Measurements from ENCODE around the gene RHO.

RHO gene

DNA sequence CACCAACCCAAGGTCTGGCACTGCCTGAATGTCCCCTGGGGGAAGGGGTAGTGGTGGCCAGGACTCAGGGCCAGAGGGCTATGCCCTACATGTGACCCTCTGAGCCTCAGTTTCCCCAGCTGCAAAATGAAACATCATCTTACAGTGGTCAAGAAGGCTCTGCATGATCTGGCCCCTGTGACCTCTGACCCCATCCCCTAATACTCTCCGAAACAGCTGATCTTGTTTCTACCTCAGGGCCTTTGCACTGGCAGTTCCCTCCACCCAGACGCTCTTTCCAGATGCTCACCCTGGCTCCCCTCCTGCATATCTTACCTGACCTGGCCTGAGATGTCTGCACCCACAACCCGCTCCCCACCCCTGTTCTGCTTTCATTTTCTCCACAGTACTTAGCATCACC, 56.2 kb downstream of the RHO start:
- no peak for DNase-seq

All from stimulated activated CD4-positive, alpha-beta T cell treated with anti-CD3 and anti-CD28 coated beads, Interleukin-2, amount 100 ng/mL, for 24 hours (primary cell).